Osteocyte (in vitro differentiated cells): ENCODE data around the gene SMURF1. TPM values are rescaled to one million over a fixed set of nuclear protein-coding genes. Genes with fewer than 3 reads are reported as not detected.

Experiments used
- DNase-seq: peaks from one replicate; pipeline ENCODE4 v3.0.0; 2021; ENCODE audit warnings: mixed read lengths; ENCODE audit not compliant: unreplicated experiment; ENCODE audit errors: extremely low spot score
- H3K27ac Mint-ChIP-seq: one replicate; pipeline ENCODE4 v1.8.0; 2021; ENCODE audit warnings: mild to moderate bottlenecking, mixed read lengths; ENCODE audit not compliant: unreplicated experiment
- H3K27me3 Mint-ChIP-seq: one replicate; pipeline ENCODE4 v1.8.0; 2021; ENCODE audit warnings: mixed read lengths; ENCODE audit not compliant: unreplicated experiment
- H3K36me3 Mint-ChIP-seq: one replicate; pipeline ENCODE4 v1.8.0; 2021; ENCODE audit warnings: mixed read lengths; ENCODE audit not compliant: unreplicated experiment
- H3K4me1 Mint-ChIP-seq: one replicate; pipeline ENCODE4 v1.8.0; 2021; ENCODE audit warnings: mixed read lengths; ENCODE audit not compliant: unreplicated experiment
- H3K4me3 Mint-ChIP-seq: one replicate; pipeline ENCODE4 v1.8.0; 2021; ENCODE audit warnings: mild to moderate bottlenecking, moderate library complexity, mixed read lengths; ENCODE audit not compliant: unreplicated experiment
- H3K9me3 Mint-ChIP-seq: one replicate; pipeline ENCODE4 v1.8.0; 2021; ENCODE audit warnings: mixed read lengths; ENCODE audit not compliant: unreplicated experiment
- total RNA-seq: library from RNA; stranded (reverse); gene quantifications from 2 replicates; pipeline ENCODE4 v1.2.1, GENCODE V29; 2021
- TF ChIP-seq, protein P1 (sequence below): fragments of 200-600 bp; sonication (generic); IDR thresholded peaks from 2 replicates; pipeline ENCODE4 v1.5.0; 2021; ENCODE audit warnings: antibody characterized with exemption, mild to moderate bottlenecking, moderate library complexity

SMURF1 gene
- total RNA-seq, 1 donor from 2014 or later = 24.1 TPM

- peaks cover 28% of the 10 kb centered on the region for H3K4me1 Mint-ChIP-seq
- DNase-seq = no peak
- H3K36me3 Mint-ChIP-seq = peaks cover 2% of the 10 kb centered on the region
- no peaks in the 10 kb centered on the region for H3K27me3 Mint-ChIP-seq
- H3K9me3 Mint-ChIP-seq = no peaks in the 10 kb centered on the region
- no peak overlapping the region for H3K27ac Mint-ChIP-seq
- TF ChIP-seq, protein P1, sequence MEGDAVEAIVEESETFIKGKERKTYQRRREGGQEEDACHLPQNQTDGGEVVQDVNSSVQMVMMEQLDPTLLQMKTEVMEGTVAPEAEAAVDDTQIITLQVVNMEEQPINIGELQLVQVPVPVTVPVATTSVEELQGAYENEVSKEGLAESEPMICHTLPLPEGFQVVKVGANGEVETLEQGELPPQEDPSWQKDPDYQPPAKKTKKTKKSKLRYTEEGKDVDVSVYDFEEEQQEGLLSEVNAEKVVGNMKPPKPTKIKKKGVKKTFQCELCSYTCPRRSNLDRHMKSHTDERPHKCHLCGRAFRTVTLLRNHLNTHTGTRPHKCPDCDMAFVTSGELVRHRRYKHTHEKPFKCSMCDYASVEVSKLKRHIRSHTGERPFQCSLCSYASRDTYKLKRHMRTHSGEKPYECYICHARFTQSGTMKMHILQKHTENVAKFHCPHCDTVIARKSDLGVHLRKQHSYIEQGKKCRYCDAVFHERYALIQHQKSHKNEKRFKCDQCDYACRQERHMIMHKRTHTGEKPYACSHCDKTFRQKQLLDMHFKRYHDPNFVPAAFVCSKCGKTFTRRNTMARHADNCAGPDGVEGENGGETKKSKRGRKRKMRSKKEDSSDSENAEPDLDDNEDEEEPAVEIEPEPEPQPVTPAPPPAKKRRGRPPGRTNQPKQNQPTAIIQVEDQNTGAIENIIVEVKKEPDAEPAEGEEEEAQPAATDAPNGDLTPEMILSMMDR = no peak
- no peak overlapping the region for H3K4me3 Mint-ChIP-seq
These were observed 67.3 kb downstream of the SMURF1 start for GRCh38 chr7:99076615-99077014.

- Mint-ChIP-seq H3K9me3 (no peaks in the 10 kb centered on the region), H3K27ac (no peak overlapping the region), H3K27me3 (no peaks in the 10 kb centered on the region), H3K4me1 (peaks cover 21% of the 10 kb centered on the region), H3K4me3 (no peak overlapping the region), H3K36me3 (no peaks in the 10 kb centered on the region)
- TF ChIP-seq, protein P1 = no peak
- DNase-seq = no peak
These were observed 70.0 kb downstream of the SMURF1 start for GRCh38 chr7:99073839-99074446.

DNA sequence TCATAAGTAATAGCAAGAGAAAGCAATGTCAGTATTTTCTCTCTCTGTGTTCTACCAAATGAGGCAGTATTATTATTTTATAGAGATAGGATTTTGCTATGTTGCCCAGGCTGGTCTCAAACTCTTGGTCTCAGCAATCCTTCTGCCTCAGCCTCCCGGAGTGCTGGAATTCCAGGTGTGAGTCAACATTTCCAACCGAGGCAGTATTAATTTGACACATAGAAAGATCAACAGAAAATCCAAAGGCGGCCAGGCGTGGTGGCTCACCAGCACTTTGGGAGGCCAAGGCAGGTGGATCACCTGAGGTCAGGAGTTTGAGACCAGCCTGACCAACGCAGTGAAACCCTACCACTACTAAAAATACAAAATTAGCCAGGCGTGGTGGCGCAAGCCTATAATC, 71.8 kb downstream of the SMURF1 start:
- no peak for DNase-seq
- TF ChIP-seq, protein P1 = no peak
- Mint-ChIP-seq H3K27ac (no peak overlapping the region), H3K27me3 (no peaks in the 10 kb centered on the region), H3K4me3 (no peak overlapping the region), H3K36me3 (no peaks in the 10 kb centered on the region), H3K4me1 (peaks cover 16% of the 10 kb centered on the region), H3K9me3 (no peaks in the 10 kb centered on the region)

- TF ChIP-seq, protein P1 = no peak
- Mint-ChIP-seq H3K27ac (no peak overlapping the region), H3K4me1 (peaks cover 21% of the 10 kb centered on the region), H3K9me3 (no peaks in the 10 kb centered on the region), H3K36me3 (no peaks in the 10 kb centered on the region), H3K27me3 (no peaks in the 10 kb centered on the region), H3K4me3 (no peak overlapping the region)
- DNase-seq = no peak
These were observed 73.5 kb downstream of the SMURF1 start for GRCh38 chr7:99070361-99070760.

- Mint-ChIP-seq H3K27ac (no peak overlapping the region), H3K4me3 (no peak overlapping the region), H3K27me3 (no peaks in the 10 kb centered on the region), H3K36me3 (peaks cover 20% of the 10 kb centered on the region), H3K9me3 (no peaks in the 10 kb centered on the region), H3K4me1 (peaks cover 2% of the 10 kb centered on the region)
- DNase-seq = no peak
- TF ChIP-seq, protein P1 = no peak
These were observed 82.7 kb downstream of the SMURF1 start for GRCh38 chr7:99061001-99061776.
